ENCODE results near the gene CTSK.

Gene CTSK

GRCh38 chr1:150748878-150749719 is 59.0 kb downstream of the CTSK start:
- TF ChIP-seq, protein P1, sequence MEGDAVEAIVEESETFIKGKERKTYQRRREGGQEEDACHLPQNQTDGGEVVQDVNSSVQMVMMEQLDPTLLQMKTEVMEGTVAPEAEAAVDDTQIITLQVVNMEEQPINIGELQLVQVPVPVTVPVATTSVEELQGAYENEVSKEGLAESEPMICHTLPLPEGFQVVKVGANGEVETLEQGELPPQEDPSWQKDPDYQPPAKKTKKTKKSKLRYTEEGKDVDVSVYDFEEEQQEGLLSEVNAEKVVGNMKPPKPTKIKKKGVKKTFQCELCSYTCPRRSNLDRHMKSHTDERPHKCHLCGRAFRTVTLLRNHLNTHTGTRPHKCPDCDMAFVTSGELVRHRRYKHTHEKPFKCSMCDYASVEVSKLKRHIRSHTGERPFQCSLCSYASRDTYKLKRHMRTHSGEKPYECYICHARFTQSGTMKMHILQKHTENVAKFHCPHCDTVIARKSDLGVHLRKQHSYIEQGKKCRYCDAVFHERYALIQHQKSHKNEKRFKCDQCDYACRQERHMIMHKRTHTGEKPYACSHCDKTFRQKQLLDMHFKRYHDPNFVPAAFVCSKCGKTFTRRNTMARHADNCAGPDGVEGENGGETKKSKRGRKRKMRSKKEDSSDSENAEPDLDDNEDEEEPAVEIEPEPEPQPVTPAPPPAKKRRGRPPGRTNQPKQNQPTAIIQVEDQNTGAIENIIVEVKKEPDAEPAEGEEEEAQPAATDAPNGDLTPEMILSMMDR (IDR thresholded peaks at IDR 0.05): no peak
- Mint-ChIP-seq H3K27me3 (ENCODE audit: low read depth, poor library complexity) (no peaks in the 10 kb centered on the region), H3K4me1 (peaks cover 7% of the 10 kb centered on the region), H3K36me3 (ENCODE audit: low read depth) (no peaks in the 10 kb centered on the region), H3K27ac (no peak overlapping the region), H3K9me3 (no peaks in the 10 kb centered on the region), H3K4me3 (no peak overlapping the region)
- DNase-seq: no peak
